H1 (cell line): ENCODE data around the gene AHRR. TPM values are rescaled to one million over a fixed set of nuclear protein-coding genes. Genes with fewer than 3 reads are reported as not detected.

Experiments
- CTCF ChIA-PET: fragments of 300-600 bp; sonication (Branson Sonifier 250); formaldehyde crosslinking; loops from one replicate; lab custom pipeline; 2021; ENCODE audit not compliant: partially characterized antibody; lab: Charles Lee
- POLR2A ChIA-PET: fragments of 300-600 bp; sonication (Branson Sonifier 250); formaldehyde crosslinking; loops from one replicate; lab custom pipeline; 2021; ENCODE audit warnings: inconsistent platforms; ENCODE audit not compliant: partially characterized antibody; lab: Charles Lee
- DNase-seq, 2 experiments: peaks; one replicate each; pipeline versions ENCODE4 v3.0.0 to v3.0.0-alpha.2; 2010 to 2022; ENCODE audit warnings: low spot score in 2 of 2, low read depth in 1 of 2, mixed read lengths in 1 of 2
- FAIRE-seq: peaks from 2 replicates; lab custom pipeline; 2011; peaks lifted over from hg19 to GRCh38; lab: Jason Lieb, UNC
- H2AFZ ChIP-seq: 2 replicates; pipeline ENCODE4 v1.8.1; 2012; ENCODE audit warnings: low read length, inconsistent platforms
- H2AK5ac ChIP-seq: 2 replicates; pipeline ENCODE4 v1.6.1; 2013; ENCODE audit warnings: low read depth, low read length
- H2BK120ac ChIP-seq: replicated peaks from 2 replicates; pipeline ENCODE3; 2013; ENCODE audit warnings: low read depth, low read length, inconsistent platforms
- H2BK12ac ChIP-seq: 2 replicates; pipeline ENCODE4 v1.6.1; 2013; ENCODE audit warnings: low read depth, low read length
- H2BK15ac ChIP-seq: 2 replicates; pipeline ENCODE4 v1.6.1; 2013; ENCODE audit warnings: low read length
- H2BK20ac ChIP-seq: 2 replicates; pipeline ENCODE4 v1.6.1; 2013; ENCODE audit warnings: low read length
- H2BK5ac ChIP-seq: 2 replicates; pipeline ENCODE4 v1.6.1; 2013; ENCODE audit warnings: low read depth, low read length
- H3K14ac ChIP-seq: 2 replicates; pipeline ENCODE4 v1.6.1; 2013; ENCODE audit warnings: inconsistent platforms; ENCODE audit not compliant: insufficient read length
- H3K18ac ChIP-seq: 2 replicates; pipeline ENCODE4 v1.6.1; 2013; ENCODE audit warnings: low read length; ENCODE audit errors: extremely low read depth
- H3K23ac ChIP-seq: 2 replicates; pipeline ENCODE4 v1.6.1; 2013; ENCODE audit warnings: inconsistent platforms; ENCODE audit not compliant: insufficient read length
- H3K23me2 ChIP-seq: 2 replicates; pipeline ENCODE4 v1.6.1; 2013; ENCODE audit warnings: low read depth, low read length
- H3K27ac ChIP-seq: 2 replicates; pipeline ENCODE4 v1.6.1; 2011; ENCODE audit warnings: low read depth, low read length, inconsistent platforms
- H3K27me3 ChIP-seq, 4 experiments: replicated peaks in 1 of 4; 1 replicate in 1 of 4; 2 replicates in 3 of 4; pipeline versions ENCODE4 v1.6.1 to v1.8.1; 2011 to 2013; ENCODE audit warnings: low read length in 3 of 4, mild to moderate bottlenecking in 3 of 4, inconsistent platforms in 2 of 4, mixed read lengths in 2 of 4, moderate library complexity in 1 of 4; ENCODE audit not compliant: control insufficient read depth in 3 of 4, insufficient read depth in 3 of 4; ENCODE audit errors: extremely low read depth in 1 of 4
- H3K36me3 ChIP-seq, 4 experiments: 2 replicates each; pipeline versions ENCODE4 v1.6.1 to v1.8.1; 2011 to 2013; ENCODE audit warnings: mild to moderate bottlenecking in 4 of 4, low read length in 3 of 4, moderate library complexity in 2 of 4, control low read depth in 1 of 4, inconsistent platforms in 1 of 4; ENCODE audit not compliant: insufficient read depth in 4 of 4, control insufficient read depth in 2 of 4
- H3K4ac ChIP-seq: replicated peaks from 2 replicates; pipeline ENCODE3; 2013; ENCODE audit warnings: low read length, low read depth, mixed read lengths, inconsistent platforms; ENCODE audit not compliant: insufficient read length
- H3K4me1 ChIP-seq, 4 experiments: replicated peaks in 1 of 4; 1 replicate in 1 of 4; 2 replicates in 3 of 4; pipeline versions ENCODE4 v1.6.1 to v1.8.1; 2011 to 2013; ENCODE audit warnings: low read length in 3 of 4, inconsistent platforms in 2 of 4, mixed read lengths in 1 of 4; ENCODE audit not compliant: insufficient read depth in 4 of 4, control insufficient read depth in 3 of 4
- H3K4me2 ChIP-seq, 2 experiments: 2 replicates each; pipeline versions ENCODE4 v1.6.1 to v1.8.1; 2011 to 2013; ENCODE audit warnings: low read depth in 2 of 2, low read length in 2 of 2, control low read depth in 1 of 2, inconsistent platforms in 1 of 2, mild to moderate bottlenecking in 1 of 2; ENCODE audit not compliant: insufficient read depth in 1 of 2
- H3K4me3 ChIP-seq, 4 experiments: fragments of 200-600, 300-600 bp in 1 of 4; sonication (generic), shearing (Covaris generic), sonication (Bioruptor Twin) in 1 of 4; 2 replicates each; pipeline versions ENCODE4 v1.5.1 to v1.8.1; 2011 to 2016; ENCODE audit warnings: low read length in 4 of 4, low read depth in 3 of 4, control low read depth in 2 of 4, inconsistent platforms in 2 of 4, mild to moderate bottlenecking in 2 of 4, mixed read lengths in 1 of 4, moderate library complexity in 1 of 4; ENCODE audit not compliant: insufficient read depth in 2 of 4; ENCODE audit errors: extremely low read depth in 1 of 4
- H3K56ac ChIP-seq: replicated peaks from 2 replicates; pipeline ENCODE3; 2013; ENCODE audit warnings: low read depth, mild to moderate bottlenecking, mixed read lengths, low read length, inconsistent platforms; ENCODE audit not compliant: insufficient read length
- H3K79me1 ChIP-seq: 2 replicates; pipeline ENCODE4 v1.6.1; 2013; ENCODE audit warnings: low read depth, low read length, control low read depth
- H3K79me2 ChIP-seq, 2 experiments: 2 replicates each; pipeline versions ENCODE4 v1.6.1 to v1.8.1; 2012 to 2013; ENCODE audit warnings: low read length in 2 of 2, mild to moderate bottlenecking in 2 of 2, inconsistent platforms in 1 of 2; ENCODE audit not compliant: insufficient read depth in 2 of 2, control insufficient read depth in 1 of 2
- H3K9ac ChIP-seq, 4 experiments: replicated peaks in 1 of 4; 1 replicate in 1 of 4; 2 replicates in 3 of 4; pipeline versions ENCODE4 v1.6.1 to v1.8.1; 2011 to 2013; ENCODE audit warnings: low read depth in 3 of 4, low read length in 3 of 4, control low read depth in 2 of 4, mild to moderate bottlenecking in 2 of 4, moderate library complexity in 2 of 4, inconsistent platforms in 1 of 4; ENCODE audit errors: extremely low read depth in 1 of 4
- H3K9me3 ChIP-seq, 2 experiments: 2 replicates each; pipeline versions ENCODE4 v1.6.1 to v1.8.1; 2012 to 2013; ENCODE audit warnings: mild to moderate bottlenecking in 2 of 2, moderate library complexity in 2 of 2, control low read depth in 1 of 2, inconsistent platforms in 1 of 2, low read depth in 1 of 2, low read length in 1 of 2, mixed read lengths in 1 of 2; ENCODE audit not compliant: insufficient read depth in 2 of 2
- H4K20me1 ChIP-seq, 2 experiments: replicated peaks in 1 of 2; 2 replicates each; pipeline versions ENCODE3 to v1.8.1; 2011 to 2013; ENCODE audit warnings: inconsistent platforms in 2 of 2, low read length in 2 of 2, mild to moderate bottlenecking in 1 of 2; ENCODE audit not compliant: insufficient read depth in 2 of 2, control insufficient read depth in 1 of 2
- H4K5ac ChIP-seq: 2 replicates; pipeline ENCODE4 v1.6.1; 2013; ENCODE audit warnings: low read length, low read depth, mixed read lengths, inconsistent platforms; ENCODE audit not compliant: insufficient read length
- H4K8ac ChIP-seq: 2 replicates; pipeline ENCODE4 v1.8.0; 2013; ENCODE audit warnings: mild to moderate bottlenecking, moderate library complexity, low read length, inconsistent platforms; ENCODE audit not compliant: insufficient read depth; ENCODE audit errors: extremely low read depth
- H4K91ac ChIP-seq: replicated peaks from 2 replicates; pipeline ENCODE3; 2013; ENCODE audit warnings: low read length, mixed read lengths, inconsistent platforms; ENCODE audit not compliant: insufficient read length
- BRCA1 ChIP-seq: IDR thresholded peaks from 2 replicates; pipeline ENCODE4 v1.6.1; 2012; ENCODE audit warnings: low read depth, low read length, improper control_type of control experiment
- CREB1 ChIP-seq: IDR thresholded peaks from 2 replicates; pipeline ENCODE4 v1.6.1; 2012; ENCODE audit warnings: inconsistent platforms
- EP300 ChIP-seq, 2 experiments: IDR thresholded peaks; 1 replicate in 1 of 2; 2 replicates in 1 of 2; pipeline ENCODE4 v1.6.1; 2011 to 2012; ENCODE audit warnings: low read depth in 2 of 2, low read length in 2 of 2, mild to moderate bottlenecking in 2 of 2, borderline replicate concordance in 1 of 2, inconsistent platforms in 1 of 2, moderate library complexity in 1 of 2
- GTF2F1 ChIP-seq: IDR thresholded peaks from 2 replicates; pipeline ENCODE4 v1.6.1; 2012; ENCODE audit warnings: low read depth, low read length, improper control_type of control experiment, borderline replicate concordance
- PHF8 ChIP-seq: fragments of 200-600 bp; sonication (generic); conservative IDR thresholded peaks from 2 replicates; pipeline ENCODE4 v1.7.1; 2012; ENCODE audit warnings: low read depth, mild to moderate bottlenecking, inconsistent platforms, low read length, moderate library complexity
- POLR2A ChIP-seq, 2 experiments: IDR thresholded peaks; 1 replicate in 1 of 2; 2 replicates in 1 of 2; pipeline ENCODE4 v1.6.1; 2011; ENCODE audit warnings: low read depth in 2 of 2, low read length in 2 of 2, mild to moderate bottlenecking in 2 of 2; ENCODE audit errors: control extremely low read depth in 1 of 2
- POLR2AphosphoS5 ChIP-seq: IDR thresholded peaks from 2 replicates; pipeline ENCODE4 v1.6.1; 2011; ENCODE audit warnings: low read depth, low read length
- RFX5 ChIP-seq: IDR thresholded peaks from 2 replicates; pipeline ENCODE4 v1.6.1; 2011; ENCODE audit warnings: low read depth, low read length, improper control_type of control experiment, borderline replicate concordance
- SAP30 ChIP-seq: fragments of 300-600 bp; sonication (generic); IDR thresholded peaks from 2 replicates; pipeline ENCODE4 v1.7.1; 2012; ENCODE audit warnings: low read length, moderate library complexity, mild to moderate bottlenecking, inconsistent platforms; ENCODE audit not compliant: insufficient read depth, insufficient replicate concordance
- TAF7 ChIP-seq: optimal IDR thresholded peaks from 2 replicates; pipeline ENCODE3; 2011; ENCODE audit warnings: low read depth, mild to moderate bottlenecking, inconsistent platforms, low read length, moderate library complexity, borderline replicate concordance
- YY1 ChIP-seq: IDR thresholded peaks from 2 replicates; pipeline ENCODE4 v1.6.1; 2011; ENCODE audit warnings: low read depth, mild to moderate bottlenecking, low read length
- WGBS, 2 experiments: shearing (Covaris generic) in 1 of 2; methylation state at CpG; one replicate each; pipeline versions ENCODE4 v1.1.6 to v1.1.7; 2013 to 2015; ENCODE audit warnings: low lambda C conversion rate in 2 of 2, mixed read lengths in 2 of 2, inconsistent platforms in 1 of 2, low coverage in 1 of 2, missing lambda C conversion rate in 1 of 2; ENCODE audit not compliant: insufficient replicate concordance in 2 of 2, insufficient coverage in 1 of 2, insufficient read length in 1 of 2; ENCODE audit errors: extremely low coverage in 1 of 2, missing lambda C conversion rate in 1 of 2; 5-methylcytosine and 5-hydroxymethylcytosine counted together
- polyA plus RNA-seq, 7 experiments: library from polyadenylated mRNA; depleted of rRNA in 3 of 7; stranded (reverse) in 5 of 7; unstranded in 2 of 7; fragments of >200 nt in 5 of 7; fragments of 200-250 nt in 2 of 7; gene quantifications; 1 replicate in 5 of 7; 2 replicates in 1 of 7; 4 replicates in 1 of 7; pipeline versions ENCODE4 v1.2.1 to v1.2.3, GENCODE V29; 2011 to 2013; ENCODE audit warnings: missing spikeins in 2 of 7, mixed read lengths in 2 of 7
- total RNA-seq: library from RNA; stranded (reverse); fragmentation: NEBNext Ultra II Directional; extraction: Animal tissue kit (Norgen Biotek cat#: 25700); gene quantifications from 2 replicates; pipeline ENCODE4 v1.2.1, GENCODE V29; 2021
- TF ChIP-seq, protein P1 (sequence below), 3 experiments: IDR thresholded peaks; 1 replicate in 2 of 3; 2 replicates in 1 of 3; pipeline versions ENCODE4 v1.5.1 to v1.6.1; 2011; ENCODE audit warnings: low read length in 3 of 3, mild to moderate bottlenecking in 3 of 3, inconsistent platforms in 2 of 3, low read depth in 1 of 3, moderate library complexity in 1 of 3; ENCODE audit not compliant: insufficient read depth in 1 of 3; ENCODE audit errors: control extremely low read depth in 1 of 3

Gene AHRR
- total and polyA plus RNA-seq, 2 of the 8 experiments (the other 6 are each of a cell fraction or from before 2014, with no cell fraction given), result 0.41 to 0.80 TPM

DNA sequence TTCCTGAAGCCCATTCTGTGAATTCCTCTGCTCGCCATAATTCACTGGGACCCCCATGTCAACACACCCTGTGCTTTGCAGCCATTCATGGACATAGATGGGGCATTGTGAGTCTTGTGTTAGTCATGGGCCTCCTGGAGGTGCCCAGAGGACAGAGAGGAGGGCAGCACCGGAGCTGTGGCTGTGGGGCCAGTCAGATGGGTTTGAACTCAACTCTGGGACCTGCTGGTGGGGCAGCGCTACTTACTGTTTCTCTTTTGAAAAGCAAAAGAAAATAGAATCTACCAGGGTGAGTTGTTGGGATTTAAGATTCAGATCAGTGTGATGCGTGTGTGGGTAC lies 110.2 kb downstream of the AHRR start:
- no peak overlapping the region for H4K91ac ChIP-seq
- no peak overlapping the region for H3K23ac ChIP-seq
- H2BK120ac ChIP-seq, result no peak overlapping the region
- H4K5ac ChIP-seq, result no peak overlapping the region
- no peaks in the 10 kb centered on the region for H3K79me2 ChIP-seq
- DNase-seq (no peak), FAIRE-seq (no peak)
- no peaks in the 10 kb centered on the region for H3K36me3 ChIP-seq
- no peak overlapping the region for H3K4me3 ChIP-seq
- WGBS, 2 experiments, result 71% methylated on average over 4 of the region's 4 CpGs; no CpG with 5 or more reads in 1 of the 2 experiments
- H2BK15ac ChIP-seq, result no peak overlapping the region
- peaks cover 0 to 3% (median 1%) of the 10 kb centered on the region in 4 experiments; a peak in 1 of 7 replicates for H3K4me1 ChIP-seq
- H3K14ac ChIP-seq, result no peak overlapping the region
- H4K8ac ChIP-seq, result no peak overlapping the region
- H3K9me3 ChIP-seq, result peaks cover 0 to 3% of the 10 kb centered on the region in 2 experiments; a peak in 1 of 4 replicates
- H2AFZ ChIP-seq, result no peak overlapping the region
- ChIA-PET POLR2A (interaction anchor here (0.5 to 0.9 kb wide), 2 partner anchors 34 to 113 kb away, joined by 3 read pairs; no protein-coding TSS in a partner anchor), CTCF (interaction anchor here (0.7 to 9.7 kb wide), 35 partner anchors 8 to 171 kb away, joined by 3 to 99 read pairs (median 5); partner anchors contain the start of gene AHRR)
- H2BK5ac ChIP-seq, result no peak overlapping the region
- H3K27ac ChIP-seq, result no peak overlapping the region
- H2BK12ac ChIP-seq, result no peak overlapping the region
- H2BK20ac ChIP-seq, result no peak overlapping the region
- H3K79me1 ChIP-seq, result no peaks in the 10 kb centered on the region
- no peak overlapping the region for H3K4me2 ChIP-seq
- H3K9ac ChIP-seq, result no peak overlapping the region
- peak overlapping the region; percentile 23 for H3K56ac ChIP-seq
- no peaks in the 10 kb centered on the region for H4K20me1 ChIP-seq
- no peak overlapping the region for H2AK5ac ChIP-seq
- H3K27me3 ChIP-seq, result no peaks in the 10 kb centered on the region
- no peak overlapping the region for H3K4ac ChIP-seq
- H3K23me2 ChIP-seq, result peaks cover 4% of the 10 kb centered on the region; the same call in 1 of the 2 replicates
- no peak overlapping the region for H3K18ac ChIP-seq
- TF ChIP-seq YY1 (no peak), POLR2AphosphoS5 (no peak), PHF8 (no peak), CREB1 (no peak), EP300 (IDR thresholded peaks at IDR 0.05; ENCODE audit: borderline replicate concordance in 1 of 2, low read depth in 2 of 2, low read length in 2 of 2) (no peak), RFX5 (no peak), POLR2A (IDR thresholded peaks at IDR 0.05; ENCODE audit: control extremely low read depth in 1 of 2, low read depth in 2 of 2, low read length in 2 of 2) (no peak), TAF7 (no peak), BRCA1 (no peak), SAP30 (no peak), GTF2F1 (no peak)
- TF ChIP-seq, protein P1, sequence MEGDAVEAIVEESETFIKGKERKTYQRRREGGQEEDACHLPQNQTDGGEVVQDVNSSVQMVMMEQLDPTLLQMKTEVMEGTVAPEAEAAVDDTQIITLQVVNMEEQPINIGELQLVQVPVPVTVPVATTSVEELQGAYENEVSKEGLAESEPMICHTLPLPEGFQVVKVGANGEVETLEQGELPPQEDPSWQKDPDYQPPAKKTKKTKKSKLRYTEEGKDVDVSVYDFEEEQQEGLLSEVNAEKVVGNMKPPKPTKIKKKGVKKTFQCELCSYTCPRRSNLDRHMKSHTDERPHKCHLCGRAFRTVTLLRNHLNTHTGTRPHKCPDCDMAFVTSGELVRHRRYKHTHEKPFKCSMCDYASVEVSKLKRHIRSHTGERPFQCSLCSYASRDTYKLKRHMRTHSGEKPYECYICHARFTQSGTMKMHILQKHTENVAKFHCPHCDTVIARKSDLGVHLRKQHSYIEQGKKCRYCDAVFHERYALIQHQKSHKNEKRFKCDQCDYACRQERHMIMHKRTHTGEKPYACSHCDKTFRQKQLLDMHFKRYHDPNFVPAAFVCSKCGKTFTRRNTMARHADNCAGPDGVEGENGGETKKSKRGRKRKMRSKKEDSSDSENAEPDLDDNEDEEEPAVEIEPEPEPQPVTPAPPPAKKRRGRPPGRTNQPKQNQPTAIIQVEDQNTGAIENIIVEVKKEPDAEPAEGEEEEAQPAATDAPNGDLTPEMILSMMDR (IDR thresholded peaks at IDR 0.05; ENCODE audit: control extremely low read depth in 1 of 3, insufficient read depth in 1 of 3, low read depth in 1 of 3, low read length in 3 of 3), result no peak
